Measurements from ENCODE around the gene NAV2.

- TF ChIP-seq EZH2 (IDR thresholded peaks at IDR 0.05) (no peak), POLR2AphosphoS5 (IDR thresholded peaks at IDR 0.05; ENCODE audit: borderline replicate concordance, low read depth, low read length) (no peak), FOXP2 (optimal IDR thresholded peaks at IDR 0.05; ENCODE audit: control extremely low read depth, extremely low read length, insufficient read depth) (no peak)
Measured at GRCh38 chr11:19736831-19737230, 24.2 kb downstream of the NAV2 start.

Data from SK-N-MC (cell line).